Right atrium auricular region (tissue), 2 donors: ENCODE results near the gene ZBTB7C. TPM values are rescaled to one million over a fixed set of nuclear protein-coding genes. Genes with fewer than 3 reads are reported as not detected.
A peak's percentile ranks its signal among the peaks of the same experiment; 100 is the strongest.

Experiments used
- DNase-seq: peaks from one replicate; pipeline ENCODE4 v3.0.0-alpha.2; 2019; ENCODE audit warnings: low spot score
- H3K27ac ChIP-seq, 2 donors: fragments of 200-600 bp; sonication (generic); 1 replicate in 1 of 2; 2 replicates in 1 of 2; pipeline ENCODE4 v1.5.1; 2016 to 2019
- H3K27me3 ChIP-seq, 2 donors: fragments of 200-600 bp; sonication (generic); one replicate each; pipeline versions ENCODE4 v1.5.1 to v1.6.0; 2017 to 2019
- H3K36me3 ChIP-seq: fragments of 200-600 bp; sonication (generic); one replicate; pipeline ENCODE4 v1.5.1; 2016
- H3K4me1 ChIP-seq, 2 donors: fragments of 200-600 bp; sonication (generic); one replicate each; pipeline versions ENCODE4 v1.5.1 to v1.6.0; 2017 to 2019
- H3K4me3 ChIP-seq, 2 donors: fragments of 200-600 bp; sonication (generic); 1 replicate in 1 of 2; 2 replicates in 1 of 2; pipeline ENCODE4 v1.5.1; 2017 to 2019; ENCODE audit warnings: mild to moderate bottlenecking in 1 of 2, moderate library complexity in 1 of 2
- H3K9me3 ChIP-seq, 2 donors: fragments of 200-600 bp; sonication (generic); one replicate each; pipeline ENCODE4 v1.5.1; 2019
- CTCF ChIP-seq, 2 donors: fragments of 200-600 bp; sonication (generic); IDR thresholded peaks; one replicate each; pipeline ENCODE4 v1.5.1; 2019; ENCODE audit warnings: antibody characterized with exemption in 2 of 2
- total RNA-seq, 2 donors: library from RNA; depleted of rRNA; stranded (reverse); fragments of >200 nt; gene quantifications; one replicate each; pipeline ENCODE4 v1.1.0, GENCODE V29; 2016

ZBTB7C gene
- total RNA-seq, 2 donors from 2014 or later: 1.8 to 7.7 TPM

GRCh38 chr18:48222118-48222517 lies 187.1 kb downstream of the ZBTB7C start:
- Histone ChIP-seq H3K27ac (no peak overlapping the region), H3K36me3 (no peaks in the 10 kb centered on the region), H3K4me3 (no peak overlapping the region), H3K9me3 (no peaks in the 10 kb centered on the region), H3K27me3 (no peaks in the 10 kb centered on the region), H3K4me1 (peaks cover 0 to 16% of the 10 kb centered on the region in 2 donors)
- DNase-seq: no peak
- TF ChIP-seq CTCF (IDR thresholded peaks at IDR 0.05): no peak

DNA sequence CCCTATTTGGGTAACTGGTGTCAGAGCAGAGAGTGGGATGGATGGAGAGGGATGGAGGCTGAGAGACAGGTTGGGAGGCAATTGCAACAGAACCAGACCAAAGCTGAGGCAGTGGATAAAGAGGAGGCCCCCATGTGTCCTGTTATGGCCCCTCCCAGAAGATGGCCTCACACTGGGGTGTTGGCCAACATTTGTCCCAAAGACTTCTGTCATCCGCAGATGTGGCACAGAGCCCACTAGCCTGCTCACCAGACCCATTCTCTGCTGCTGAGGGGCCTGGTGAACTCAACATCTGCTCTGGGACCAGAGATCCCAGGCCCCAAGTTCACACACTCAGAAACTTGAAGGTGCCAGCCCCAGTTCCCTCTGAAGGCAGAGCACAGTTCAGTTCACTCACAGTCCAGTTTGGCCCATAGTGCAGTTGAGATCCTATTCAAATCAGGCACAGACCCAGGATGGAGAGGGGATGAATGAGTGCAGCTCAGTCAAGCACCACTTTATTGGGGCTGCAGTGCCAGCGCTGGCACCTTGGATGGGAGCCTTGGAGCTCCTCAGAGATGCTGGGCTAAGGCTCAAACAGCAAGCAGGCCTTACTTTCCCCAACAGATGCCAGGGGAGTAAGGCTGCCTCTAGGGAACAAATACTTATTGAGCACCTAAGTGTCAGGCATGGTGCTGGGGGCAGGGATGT lies 189.2 kb downstream of the ZBTB7C start:
- TF ChIP-seq CTCF (IDR thresholded peaks at IDR 0.05): no peak
- Histone ChIP-seq H3K4me1 (peaks cover 0 to 29% of the 10 kb centered on the region in 2 donors), H3K27me3 (no peaks in the 10 kb centered on the region), H3K9me3 (no peaks in the 10 kb centered on the region), H3K4me3 (no peak overlapping the region), H3K27ac (no peak overlapping the region), H3K36me3 (no peaks in the 10 kb centered on the region)
- no peak for DNase-seq

DNA sequence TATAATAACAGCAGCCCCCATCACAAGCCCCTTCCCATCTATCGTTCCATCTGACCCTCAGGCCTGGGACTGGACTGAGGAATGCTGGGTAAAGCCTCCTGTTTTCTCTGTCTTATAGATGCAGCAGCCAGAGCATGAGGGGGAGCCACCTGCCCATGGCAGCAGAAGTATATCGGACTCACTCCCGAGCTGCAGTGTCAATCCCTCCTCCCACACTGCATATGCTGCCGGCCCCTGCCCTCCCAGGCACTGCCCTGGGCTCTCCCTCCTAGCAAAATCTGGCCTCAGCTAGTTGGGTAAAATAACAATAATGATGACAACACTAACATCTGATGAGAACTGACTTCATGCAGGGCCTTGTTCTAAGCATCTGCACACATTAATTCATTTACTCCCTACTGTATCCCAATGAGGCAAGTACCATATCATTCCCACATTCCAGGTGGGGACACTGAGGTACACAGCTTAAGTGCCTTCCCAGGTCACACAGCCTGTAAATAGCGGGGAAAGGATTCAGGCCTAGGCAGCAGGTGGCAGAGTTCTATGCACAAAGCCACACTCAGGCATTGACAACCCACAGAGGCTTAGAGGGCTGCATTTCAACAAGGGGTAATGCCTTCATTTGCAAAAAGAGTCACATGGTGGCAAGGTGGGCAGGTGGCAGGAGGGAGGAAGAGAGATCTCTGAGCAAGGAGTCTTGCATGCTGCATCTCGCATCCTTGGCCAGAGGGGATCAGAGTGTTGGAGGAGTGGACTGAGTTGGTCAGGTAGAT lies 190.0 kb downstream of the ZBTB7C start:
- no peaks in the 10 kb centered on the region for H3K36me3 ChIP-seq
- no peaks in the 10 kb centered on the region for H3K27me3 ChIP-seq
- H3K4me1 ChIP-seq: peaks cover 0 to 29% of the 10 kb centered on the region in 2 donors
- no peak overlapping the region for H3K27ac ChIP-seq
- DNase-seq: no peak
- H3K9me3 ChIP-seq: no peaks in the 10 kb centered on the region
- H3K4me3 ChIP-seq: no peak overlapping the region
- TF ChIP-seq CTCF (IDR thresholded peaks at IDR 0.05): no peak

GRCh38 chr18:48218285-48219022 lies 190.7 kb downstream of the ZBTB7C start:
- Histone ChIP-seq H3K36me3 (no peaks in the 10 kb centered on the region), H3K4me3 (no peak overlapping the region), H3K27me3 (no peaks in the 10 kb centered on the region), H3K4me1 (peaks cover 0 to 29% of the 10 kb centered on the region in 2 donors), H3K9me3 (no peaks in the 10 kb centered on the region), H3K27ac (no peak overlapping the region)
- DNase-seq: no peak
- no peak for TF ChIP-seq CTCF (IDR thresholded peaks at IDR 0.05)

GRCh38 chr18:48217258-48218250 lies 191.6 kb downstream of the ZBTB7C start:
- Histone ChIP-seq H3K27me3 (no peaks in the 10 kb centered on the region), H3K4me3 (no peak overlapping the region), H3K4me1 (peaks cover 0 to 25% of the 10 kb centered on the region in 2 donors), H3K9me3 (no peaks in the 10 kb centered on the region), H3K36me3 (no peaks in the 10 kb centered on the region), H3K27ac (peak overlapping the region in 1 of 2 donors; percentile 44)
- DNase-seq: no peak
- no peak for TF ChIP-seq CTCF (IDR thresholded peaks at IDR 0.05)
